GM23338 (cell line): Measurements from ENCODE around the gene NTRK3. TPM values are rescaled to one million over a fixed set of nuclear protein-coding genes. Genes with fewer than 3 reads are reported as not detected.

Experiments used
- ATAC-seq: fragments of 200-7000 bp; cut with Tn5 transposase; 3 replicates; pipeline ENCODE4 v1.9.1; 2020
- DNase-seq: peaks from one replicate; pipeline ENCODE4 v3.0.0-alpha.2; 2015; ENCODE audit warnings: low spot score
- H2AFZ ChIP-seq: fragments of 200-600 bp; sonication (generic); 2 replicates; pipeline ENCODE4 v1.8.0; 2016; ENCODE audit warnings: antibody characterized with exemption, mild to moderate bottlenecking, moderate library complexity
- H3F3A ChIP-seq: fragments of 200-600 bp; sonication (generic); replicated peaks from 2 replicates; pipeline ENCODE4 v1.8.0; 2017; ENCODE audit warnings: antibody characterized with exemption, mixed run types, low read depth
- H3K27ac ChIP-seq: fragments of 200-600 bp; sonication (generic); 2 replicates; pipeline ENCODE4 v1.6.1; 2016; ENCODE audit warnings: low read depth
- H3K27me3 ChIP-seq: fragments of 200-600 bp; sonication (generic); 2 replicates; pipeline ENCODE4 v1.8.0; 2016; ENCODE audit warnings: mild to moderate bottlenecking, mixed run types, moderate library complexity; ENCODE audit not compliant: insufficient read depth
- H3K36me3 ChIP-seq: fragments of 200-600 bp; sonication (generic); 2 replicates; pipeline ENCODE4 v1.8.0; 2016; ENCODE audit warnings: mild to moderate bottlenecking; ENCODE audit not compliant: insufficient read depth
- H3K4me1 ChIP-seq: fragments of 200-600 bp; sonication (generic); 2 replicates; pipeline ENCODE4 v1.8.0; 2016; ENCODE audit warnings: mild to moderate bottlenecking, moderate library complexity; ENCODE audit not compliant: insufficient read depth
- H3K4me2 ChIP-seq: fragments of 200-600 bp; sonication (generic); 2 replicates; pipeline ENCODE4 v1.7.1; 2017; ENCODE audit warnings: mixed run types
- H3K4me3 ChIP-seq: fragments of 200-600 bp; sonication (generic); 2 replicates; pipeline ENCODE4 v1.6.1; 2016; ENCODE audit warnings: mixed run types
- H3K79me2 ChIP-seq: fragments of 200-600 bp; sonication (generic); replicated peaks from 2 replicates; pipeline ENCODE4 v1.8.0; 2017; ENCODE audit warnings: mild to moderate bottlenecking; ENCODE audit not compliant: insufficient read depth
- H3K9me2 ChIP-seq: fragments of 200-600 bp; sonication (generic); 2 replicates; pipeline ENCODE4 v1.8.0; 2017; ENCODE audit not compliant: insufficient read depth
- H4K20me1 ChIP-seq: fragments of 200-600 bp; sonication (generic); replicated peaks from 2 replicates; pipeline ENCODE4 v1.8.0; 2017; ENCODE audit warnings: mild to moderate bottlenecking; ENCODE audit not compliant: insufficient read depth
- H3K27ac Mint-ChIP-seq: 2 replicates; pipeline ENCODE4 v1.8.0; 2020; ENCODE audit warnings: inconsistent platforms, mild to moderate bottlenecking, moderate library complexity, mixed read lengths
- H3K27me3 Mint-ChIP-seq: 3 replicates; pipeline ENCODE4 v1.8.0; 2022; ENCODE audit warnings: low read depth, mild to moderate bottlenecking, moderate library complexity, mixed read lengths, inconsistent platforms; ENCODE audit not compliant: insufficient read depth, poor library complexity
- H3K36me3 Mint-ChIP-seq: 3 replicates; pipeline ENCODE4 v1.8.0; 2021; ENCODE audit warnings: low read depth, mild to moderate bottlenecking, inconsistent platforms, moderate library complexity, mixed read lengths
- H3K4me1 Mint-ChIP-seq: 3 replicates; pipeline ENCODE4 v1.8.0; 2020; ENCODE audit warnings: mild to moderate bottlenecking, inconsistent platforms, mixed read lengths
- H3K4me3 Mint-ChIP-seq: 3 replicates; pipeline ENCODE4 v1.8.0; 2021; ENCODE audit warnings: moderate library complexity, mild to moderate bottlenecking, inconsistent platforms, mixed read lengths
- H3K9me3 Mint-ChIP-seq: 3 replicates; pipeline ENCODE4 v1.8.0; 2020; ENCODE audit warnings: moderate library complexity, mild to moderate bottlenecking, inconsistent platforms, mixed read lengths
- NANOG ChIP-seq: IDR thresholded peaks from 2 replicates; pipeline ENCODE4 v1.6.1; 2016; ENCODE audit warnings: antibody characterized with exemption, borderline replicate concordance
- POLR2AphosphoS5 ChIP-seq: IDR thresholded peaks from 2 replicates; pipeline ENCODE4 v1.6.1; 2016; ENCODE audit warnings: antibody characterized with exemption, low read depth
- ZNF331 ChIP-seq: fragments of 250-450 bp; sonication (Bioruptor Pico); IDR thresholded peaks from 2 replicates; pipeline ENCODE4 v1.5.0; 2020; ENCODE audit warnings: low read depth, mild to moderate bottlenecking, moderate library complexity
- polyA plus RNA-seq: library from polyadenylated mRNA; unstranded; fragments of >200 nt; fragmentation: Nextera tagmentation; extraction: Ambion mirVana; gene quantifications from 2 replicates; pipeline ENCODE4 v1.2.1, GENCODE V29; 2016
- total RNA-seq: library from RNA; depleted of rRNA; stranded (reverse); fragments of >200 nt; shearing (Covaris generic); gene quantifications from 2 replicates; pipeline ENCODE4 v1.2.3, GENCODE V29; 2014
- TF ChIP-seq, protein P1 (sequence below): fragments of 250-450 bp; sonication (Bioruptor Pico); IDR thresholded peaks from 2 replicates; pipeline ENCODE4 v1.5.0; 2020; ENCODE audit warnings: mild to moderate bottlenecking, moderate library complexity
- TF ChIP-seq, protein P2 (sequence below): IDR thresholded peaks from one replicate; pipeline ENCODE4 v1.6.1; 2018; ENCODE audit warnings: antibody characterized with exemption; ENCODE audit not compliant: unreplicated experiment

The NTRK3 gene
- total and polyA plus RNA-seq, 2 experiments from 2014 or later: 3.1 to 5.3 TPM

DNA sequence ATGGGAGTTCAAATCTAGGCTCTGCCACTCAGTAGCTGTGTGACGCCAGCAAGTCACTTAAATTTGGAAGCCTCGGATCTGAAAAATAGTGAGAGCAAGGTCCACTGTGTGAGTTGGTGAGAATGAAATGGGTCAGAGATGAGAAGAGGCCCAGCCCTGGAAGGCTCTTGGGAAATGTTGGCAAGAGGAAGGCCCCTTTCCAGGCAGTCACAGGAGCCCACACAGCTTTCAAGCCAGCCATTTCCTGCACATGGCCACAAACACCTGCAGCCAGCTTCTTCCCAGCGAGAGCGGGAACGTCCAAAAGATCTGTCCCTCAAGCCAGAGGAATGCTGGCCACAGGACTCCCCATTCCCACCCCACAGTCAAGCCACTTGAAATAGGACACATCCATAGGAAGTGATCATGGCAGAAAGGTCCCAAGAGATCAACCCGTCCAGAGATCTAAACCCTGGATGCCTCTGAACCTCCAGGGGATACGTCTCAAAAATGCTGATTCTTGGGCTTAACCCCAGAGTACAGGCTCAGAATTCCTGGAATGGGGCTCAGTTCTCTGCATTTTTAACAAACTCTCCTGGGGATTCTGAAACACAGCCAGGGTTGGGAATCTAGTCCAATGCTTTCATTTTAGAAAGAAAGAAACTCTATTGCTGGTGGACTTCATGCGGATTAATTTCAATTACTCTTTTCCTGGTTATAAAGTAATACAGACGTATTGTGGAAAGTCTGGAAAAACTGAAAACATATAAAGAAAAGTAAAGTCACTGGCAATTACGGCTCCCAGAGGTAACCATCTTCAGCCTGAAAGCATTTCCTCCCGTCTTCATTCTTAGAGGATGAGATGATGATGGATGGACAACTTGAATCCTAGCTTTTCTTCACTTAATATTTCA, 35.9 kb downstream of the NTRK3 start (continued):
- TF ChIP-seq, protein P1, sequence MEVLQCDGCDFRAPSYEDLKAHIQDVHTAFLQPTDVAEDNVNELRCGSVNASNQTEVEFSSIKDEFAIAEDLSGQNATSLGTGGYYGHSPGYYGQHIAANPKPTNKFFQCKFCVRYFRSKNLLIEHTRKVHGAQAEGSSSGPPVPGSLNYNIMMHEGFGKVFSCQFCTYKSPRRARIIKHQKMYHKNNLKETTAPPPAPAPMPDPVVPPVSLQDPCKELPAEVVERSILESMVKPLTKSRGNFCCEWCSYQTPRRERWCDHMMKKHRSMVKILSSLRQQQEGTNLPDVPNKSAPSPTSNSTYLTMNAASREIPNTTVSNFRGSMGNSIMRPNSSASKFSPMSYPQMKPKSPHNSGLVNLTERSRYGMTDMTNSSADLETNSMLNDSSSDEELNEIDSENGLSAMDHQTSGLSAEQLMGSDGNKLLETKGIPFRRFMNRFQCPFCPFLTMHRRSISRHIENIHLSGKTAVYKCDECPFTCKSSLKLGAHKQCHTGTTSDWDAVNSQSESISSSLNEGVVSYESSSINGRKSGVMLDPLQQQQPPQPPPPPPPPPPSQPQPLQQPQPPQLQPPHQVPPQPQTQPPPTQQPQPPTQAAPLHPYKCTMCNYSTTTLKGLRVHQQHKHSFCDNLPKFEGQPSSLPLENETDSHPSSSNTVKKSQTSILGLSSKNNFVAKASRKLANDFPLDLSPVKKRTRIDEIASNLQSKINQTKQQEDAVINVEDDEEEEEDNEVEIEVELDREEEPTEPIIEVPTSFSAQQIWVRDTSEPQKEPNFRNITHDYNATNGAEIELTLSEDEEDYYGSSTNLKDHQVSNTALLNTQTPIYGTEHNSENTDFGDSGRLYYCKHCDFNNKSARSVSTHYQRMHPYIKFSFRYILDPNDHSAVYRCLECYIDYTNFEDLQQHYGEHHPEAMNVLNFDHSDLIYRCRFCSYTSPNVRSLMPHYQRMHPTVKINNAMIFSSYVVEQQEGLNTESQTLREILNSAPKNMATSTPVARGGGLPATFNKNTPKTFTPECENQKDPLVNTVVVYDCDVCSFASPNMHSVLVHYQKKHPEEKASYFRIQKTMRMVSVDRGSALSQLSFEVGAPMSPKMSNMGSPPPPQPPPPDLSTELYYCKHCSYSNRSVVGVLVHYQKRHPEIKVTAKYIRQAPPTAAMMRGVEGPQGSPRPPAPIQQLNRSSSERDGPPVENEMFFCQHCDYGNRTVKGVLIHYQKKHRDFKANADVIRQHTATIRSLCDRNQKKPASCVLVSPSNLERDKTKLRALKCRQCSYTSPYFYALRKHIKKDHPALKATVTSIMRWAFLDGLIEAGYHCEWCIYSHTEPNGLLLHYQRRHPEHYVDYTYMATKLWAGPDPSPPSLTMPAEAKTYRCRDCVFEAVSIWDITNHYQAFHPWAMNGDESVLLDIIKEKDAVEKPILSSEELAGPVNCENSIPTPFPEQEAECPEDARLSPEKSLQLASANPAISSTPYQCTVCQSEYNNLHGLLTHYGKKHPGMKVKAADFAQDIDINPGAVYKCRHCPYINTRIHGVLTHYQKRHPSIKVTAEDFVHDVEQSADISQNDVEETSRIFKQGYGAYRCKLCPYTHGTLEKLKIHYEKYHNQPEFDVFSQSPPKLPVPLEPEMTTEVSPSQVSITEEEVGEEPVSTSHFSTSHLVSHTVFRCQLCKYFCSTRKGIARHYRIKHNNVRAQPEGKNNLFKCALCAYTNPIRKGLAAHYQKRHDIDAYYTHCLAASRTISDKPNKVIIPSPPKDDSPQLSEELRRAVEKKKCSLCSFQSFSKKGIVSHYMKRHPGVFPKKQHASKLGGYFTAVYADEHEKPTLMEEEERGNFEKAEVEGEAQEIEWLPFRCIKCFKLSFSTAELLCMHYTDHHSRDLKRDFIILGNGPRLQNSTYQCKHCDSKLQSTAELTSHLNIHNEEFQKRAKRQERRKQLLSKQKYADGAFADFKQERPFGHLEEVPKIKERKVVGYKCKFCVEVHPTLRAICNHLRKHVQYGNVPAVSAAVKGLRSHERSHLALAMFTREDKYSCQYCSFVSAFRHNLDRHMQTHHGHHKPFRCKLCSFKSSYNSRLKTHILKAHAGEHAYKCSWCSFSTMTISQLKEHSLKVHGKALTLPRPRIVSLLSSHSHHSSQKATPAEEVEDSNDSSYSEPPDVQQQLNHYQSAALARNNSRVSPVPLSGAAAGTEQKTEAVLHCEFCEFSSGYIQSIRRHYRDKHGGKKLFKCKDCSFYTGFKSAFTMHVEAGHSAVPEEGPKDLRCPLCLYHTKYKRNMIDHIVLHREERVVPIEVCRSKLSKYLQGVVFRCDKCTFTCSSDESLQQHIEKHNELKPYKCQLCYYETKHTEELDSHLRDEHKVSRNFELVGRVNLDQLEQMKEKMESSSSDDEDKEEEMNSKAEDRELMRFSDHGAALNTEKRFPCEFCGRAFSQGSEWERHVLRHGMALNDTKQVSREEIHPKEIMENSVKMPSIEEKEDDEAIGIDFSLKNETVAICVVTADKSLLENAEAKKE: no peak
- TF ChIP-seq ZNF331 (no peak), POLR2AphosphoS5 (no peak)

DNA sequence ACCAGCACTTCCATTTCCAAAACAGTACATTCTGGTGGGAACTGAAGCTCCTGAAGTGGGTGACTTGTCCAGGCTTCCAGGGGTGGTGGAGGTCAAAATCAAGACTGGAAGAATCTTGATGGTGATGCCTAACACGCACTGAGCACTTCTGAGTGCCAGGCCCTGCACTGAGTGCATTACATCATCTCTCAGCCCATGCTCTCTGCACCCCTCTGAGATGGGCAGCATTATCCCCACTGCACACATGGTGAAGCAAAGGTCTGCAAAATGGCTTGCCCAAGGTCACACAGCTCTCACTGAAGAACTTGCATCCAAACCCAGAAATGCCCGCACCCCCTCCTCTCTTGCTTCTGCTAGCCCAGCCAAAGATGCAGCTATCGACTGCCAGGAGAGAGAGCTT, 36.9 kb downstream of the NTRK3 start:
- DNase-seq (no peak), ATAC-seq (no peak)
- Histone ChIP-seq H4K20me1 (no peaks in the 10 kb centered on the region), H3K27ac (no peak overlapping the region), H3K27me3 (no peaks in the 10 kb centered on the region), H3F3A (no peaks in the 10 kb centered on the region), H3K4me2 (no peak overlapping the region), H3K4me1 (peaks cover 4% of the 10 kb centered on the region; the same call in 1 of the 2 replicates), H3K79me2 (no peaks in the 10 kb centered on the region), H3K36me3 (no peaks in the 10 kb centered on the region), H3K9me2 (no peaks in the 10 kb centered on the region), H3K4me3 (no peak overlapping the region), H2AFZ (no peak overlapping the region)
- no peaks in the 10 kb centered on the region; the same call in 2 of the 3 replicates for H3K9me3 Mint-ChIP-seq
- TF ChIP-seq, protein P2, sequence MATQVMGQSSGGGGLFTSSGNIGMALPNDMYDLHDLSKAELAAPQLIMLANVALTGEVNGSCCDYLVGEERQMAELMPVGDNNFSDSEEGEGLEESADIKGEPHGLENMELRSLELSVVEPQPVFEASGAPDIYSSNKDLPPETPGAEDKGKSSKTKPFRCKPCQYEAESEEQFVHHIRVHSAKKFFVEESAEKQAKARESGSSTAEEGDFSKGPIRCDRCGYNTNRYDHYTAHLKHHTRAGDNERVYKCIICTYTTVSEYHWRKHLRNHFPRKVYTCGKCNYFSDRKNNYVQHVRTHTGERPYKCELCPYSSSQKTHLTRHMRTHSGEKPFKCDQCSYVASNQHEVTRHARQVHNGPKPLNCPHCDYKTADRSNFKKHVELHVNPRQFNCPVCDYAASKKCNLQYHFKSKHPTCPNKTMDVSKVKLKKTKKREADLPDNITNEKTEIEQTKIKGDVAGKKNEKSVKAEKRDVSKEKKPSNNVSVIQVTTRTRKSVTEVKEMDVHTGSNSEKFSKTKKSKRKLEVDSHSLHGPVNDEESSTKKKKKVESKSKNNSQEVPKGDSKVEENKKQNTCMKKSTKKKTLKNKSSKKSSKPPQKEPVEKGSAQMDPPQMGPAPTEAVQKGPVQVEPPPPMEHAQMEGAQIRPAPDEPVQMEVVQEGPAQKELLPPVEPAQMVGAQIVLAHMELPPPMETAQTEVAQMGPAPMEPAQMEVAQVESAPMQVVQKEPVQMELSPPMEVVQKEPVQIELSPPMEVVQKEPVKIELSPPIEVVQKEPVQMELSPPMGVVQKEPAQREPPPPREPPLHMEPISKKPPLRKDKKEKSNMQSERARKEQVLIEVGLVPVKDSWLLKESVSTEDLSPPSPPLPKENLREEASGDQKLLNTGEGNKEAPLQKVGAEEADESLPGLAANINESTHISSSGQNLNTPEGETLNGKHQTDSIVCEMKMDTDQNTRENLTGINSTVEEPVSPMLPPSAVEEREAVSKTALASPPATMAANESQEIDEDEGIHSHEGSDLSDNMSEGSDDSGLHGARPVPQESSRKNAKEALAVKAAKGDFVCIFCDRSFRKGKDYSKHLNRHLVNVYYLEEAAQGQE: no peak
- TF ChIP-seq NANOG: no peak
- no peak overlapping the region for H3K4me3 Mint-ChIP-seq
- H3K27me3 Mint-ChIP-seq: peaks cover under 1% of the 10 kb centered on the region
- H3K4me1 Mint-ChIP-seq: peaks cover 6% of the 10 kb centered on the region
- H3K36me3 Mint-ChIP-seq: no peaks in the 10 kb centered on the region; the same call in 2 of the 3 replicates
- no peak overlapping the region for H3K27ac Mint-ChIP-seq
